ENCODE data around the gene MDM2. TPM values are rescaled to one million over a fixed set of nuclear protein-coding genes. Genes with fewer than 3 reads are reported as not detected.

The MDM2 gene
- total RNA-seq, 4 donors from 2014 or later: 64.0 to 124 (median 85.0) TPM

Other genes starting within 250 kb of the MDM2 start
- gene RAP1B, start 197.3 kb upstream of the MDM2 start, total RNA-seq: 100 to 1,000 TPM; 166 to 257 (median 214) TPM
- 100 to 1,000 TPM in 1 of 4 donors, 10 to 100 TPM in 3; 56.9 to 114 (median 78.9) TPM for gene NUP107, start 121.2 kb upstream of the MDM2 start, total RNA-seq
- 10 to 100 TPM in 1 of 4 donors, 1 to 10 TPM in 1, under 1 TPM in 1, not detected in 1; 0.29 to 15.3 (median 6.5) TPM for gene SLC35E3, start 62.0 kb upstream of the MDM2 start, total RNA-seq
- gene CPM, start 125.0 kb downstream of the MDM2 start, total RNA-seq: 10 to 100 TPM in 2 of 4 donors, 1 to 10 TPM in 2; 4.4 to 20.0 (median 10.7) TPM

All from uterus (tissue), 4 donors.